Stimulated activated CD8-positive, alpha-beta memory T cell treated with anti-CD3 and anti-CD28 coated beads, Interleukin-12 subunit alpha, Interleukin-12 subunit beta, amount 100 ng/mL, for 4 hours (primary cell): ENCODE results near the gene SLC29A3.

ENCODE experiments used
- DNase-seq: peaks from one replicate; pipeline ENCODE4 v3.0.0-alpha.2; 2020; ENCODE audit warnings: low read depth

The SLC29A3 gene

DNA sequence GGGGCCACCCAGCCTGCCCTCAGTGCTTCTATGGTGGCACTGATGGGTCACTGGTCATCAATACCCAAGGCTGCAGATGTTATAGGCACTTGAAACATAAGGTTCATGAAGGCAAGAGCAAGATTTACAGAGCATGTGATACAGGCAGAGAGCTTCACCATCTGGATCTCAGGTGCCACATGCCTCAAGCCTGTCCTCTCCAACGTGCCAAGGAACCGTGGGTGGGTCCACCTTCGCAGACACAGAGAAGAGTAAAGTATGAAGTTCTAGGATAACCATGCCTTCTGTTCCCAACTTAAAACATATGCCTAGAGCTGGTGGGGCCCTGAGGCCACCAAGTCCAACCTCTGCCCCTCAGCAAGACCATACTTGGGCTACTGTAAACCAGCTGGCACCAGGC, 51.0 kb downstream of the SLC29A3 start:
- no peak for DNase-seq

DNA sequence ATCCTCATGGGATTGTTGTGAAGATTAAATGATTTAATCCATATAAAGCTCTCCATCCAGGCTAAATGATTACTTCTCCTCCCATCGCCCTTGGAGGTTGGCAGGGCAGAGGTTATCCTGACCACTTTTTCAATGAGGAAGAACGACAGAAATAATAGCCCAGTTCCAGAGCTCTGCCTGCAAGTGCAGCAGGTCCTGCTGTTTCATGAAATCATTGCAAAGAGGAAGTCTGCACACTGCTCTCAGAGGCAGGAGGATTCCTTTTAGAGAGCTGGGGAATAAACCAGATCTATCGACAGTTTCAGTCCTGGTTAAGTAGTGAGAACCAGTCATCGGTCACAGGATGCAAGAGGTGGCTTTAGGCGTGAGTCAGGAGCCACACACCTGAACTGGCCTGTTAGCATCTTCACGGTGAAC, 52.7 kb downstream of the SLC29A3 start:
- no peak for DNase-seq

DNA sequence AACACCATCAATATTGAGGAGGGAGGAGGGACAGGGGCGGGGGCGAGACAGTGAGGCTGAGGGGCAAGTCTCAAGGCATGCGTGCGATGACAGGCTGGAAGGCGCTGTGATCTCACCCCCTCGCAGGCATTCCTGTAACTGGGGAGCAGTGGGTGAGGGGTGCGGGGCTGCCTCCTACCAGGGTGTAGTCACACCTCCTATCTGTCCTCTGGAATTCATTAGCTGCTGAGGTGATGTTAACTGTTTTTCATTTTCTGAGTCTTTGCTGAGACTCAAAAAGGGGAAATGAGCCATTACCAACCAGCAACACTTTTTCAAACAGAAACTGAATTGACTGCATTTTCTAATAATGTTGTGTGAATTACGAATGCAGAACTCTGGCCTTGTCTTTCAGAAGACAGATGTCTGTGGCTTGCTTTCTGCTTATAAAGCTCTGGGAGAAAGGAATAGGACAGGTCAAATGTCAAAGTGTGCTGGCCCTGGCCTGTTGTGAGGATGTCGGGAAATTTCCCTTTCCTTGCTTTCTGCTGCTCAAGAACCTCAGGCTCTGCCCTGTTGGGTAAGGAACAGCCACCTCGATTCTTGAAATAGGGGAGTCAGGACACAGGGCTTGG, 53.9 kb downstream of the SLC29A3 start:
- DNase-seq: no peak

DNA sequence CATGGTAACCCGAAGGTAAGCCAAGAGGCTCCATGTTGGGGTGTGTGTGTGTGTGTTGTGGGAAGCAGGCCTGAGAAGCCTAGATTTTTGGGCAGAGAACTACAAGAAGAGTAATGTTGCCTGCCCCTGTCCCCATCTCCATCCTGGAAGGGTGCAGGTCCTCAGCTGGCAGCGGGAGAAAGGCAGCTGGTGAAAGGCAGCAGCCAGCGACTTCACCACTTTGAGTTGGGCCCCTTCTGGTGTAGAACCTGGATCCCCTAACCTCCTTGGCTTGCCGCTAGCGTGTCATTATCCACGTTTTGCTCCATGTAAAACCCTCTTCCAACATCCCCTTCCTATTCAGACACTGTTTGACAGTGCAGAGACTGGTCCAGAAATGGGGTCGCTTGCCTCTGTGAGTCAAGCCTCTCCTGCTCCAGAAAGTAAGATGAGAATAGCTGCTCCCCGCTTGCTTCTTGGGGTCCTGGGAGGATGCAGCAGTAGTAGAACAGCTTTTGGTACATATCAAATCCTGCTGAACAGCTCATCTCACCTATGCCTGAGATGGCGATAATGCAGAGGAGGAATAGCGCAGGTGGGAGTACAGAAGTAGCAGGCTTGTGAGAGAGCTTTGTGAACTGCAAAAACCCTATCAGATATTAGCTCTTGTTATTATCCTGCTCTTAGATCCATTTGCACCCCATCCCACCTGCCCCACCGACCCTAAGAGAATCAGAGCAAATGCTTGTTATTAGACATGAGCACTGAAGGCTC, 55.6 kb downstream of the SLC29A3 start:
- DNase-seq: no peak

DNA sequence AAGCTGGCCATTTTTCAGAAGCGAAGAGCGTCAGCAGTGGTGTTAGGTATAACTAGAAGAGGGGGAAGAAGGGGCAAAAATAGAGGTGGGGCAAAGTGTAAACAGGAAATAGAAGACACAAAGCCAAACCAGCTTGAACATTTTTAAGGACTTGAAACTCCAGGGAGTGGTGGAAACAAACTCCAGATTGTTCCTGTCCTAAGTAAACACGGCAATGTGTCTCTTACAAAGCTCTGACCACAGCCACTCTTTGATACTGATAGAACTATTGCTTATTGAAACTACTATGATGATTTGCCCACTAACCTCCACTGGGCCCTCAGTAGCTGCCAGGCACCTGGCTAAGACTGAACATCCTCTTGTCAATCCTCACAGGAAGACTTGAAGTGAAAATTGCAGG, 56.9 kb downstream of the SLC29A3 start:
- no peak for DNase-seq

DNA sequence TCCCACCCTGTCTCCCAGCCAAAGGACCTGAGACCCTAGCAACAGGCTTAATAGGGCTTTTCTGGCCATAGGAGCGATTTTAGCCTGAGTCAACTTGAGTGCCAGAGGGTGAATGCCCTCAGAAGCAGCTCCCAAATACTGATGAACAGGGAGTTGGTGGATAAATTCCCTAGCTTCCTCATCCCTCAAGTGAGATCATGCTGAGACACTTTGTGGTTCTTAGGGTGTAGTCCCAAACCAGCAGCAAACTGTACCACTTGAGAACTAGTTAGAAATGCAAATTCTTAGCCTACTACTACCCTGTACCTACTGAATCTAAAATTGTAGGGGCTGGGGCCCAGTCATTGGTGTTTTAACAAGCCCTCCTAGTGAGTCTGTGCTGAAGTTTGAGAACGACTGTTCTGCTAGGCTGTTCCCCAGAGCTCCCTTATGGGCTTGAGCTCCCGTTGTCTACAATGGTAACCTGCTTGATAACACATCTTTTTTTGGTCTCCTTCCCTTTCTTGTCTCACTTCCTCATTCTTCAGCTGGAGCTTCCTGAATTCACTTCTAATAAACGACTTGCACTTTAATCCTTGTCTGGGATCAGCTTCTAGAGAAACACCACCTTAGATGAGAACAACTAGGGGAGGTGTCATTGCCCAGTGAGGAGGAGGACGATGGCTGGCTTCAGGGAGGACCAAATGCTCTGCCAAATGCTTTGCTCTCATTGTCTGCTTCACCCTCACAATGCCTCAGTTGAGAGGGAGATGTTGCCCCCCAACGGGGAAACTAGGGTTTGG, 59.5 kb downstream of the SLC29A3 start:
- no peak for DNase-seq

DNA sequence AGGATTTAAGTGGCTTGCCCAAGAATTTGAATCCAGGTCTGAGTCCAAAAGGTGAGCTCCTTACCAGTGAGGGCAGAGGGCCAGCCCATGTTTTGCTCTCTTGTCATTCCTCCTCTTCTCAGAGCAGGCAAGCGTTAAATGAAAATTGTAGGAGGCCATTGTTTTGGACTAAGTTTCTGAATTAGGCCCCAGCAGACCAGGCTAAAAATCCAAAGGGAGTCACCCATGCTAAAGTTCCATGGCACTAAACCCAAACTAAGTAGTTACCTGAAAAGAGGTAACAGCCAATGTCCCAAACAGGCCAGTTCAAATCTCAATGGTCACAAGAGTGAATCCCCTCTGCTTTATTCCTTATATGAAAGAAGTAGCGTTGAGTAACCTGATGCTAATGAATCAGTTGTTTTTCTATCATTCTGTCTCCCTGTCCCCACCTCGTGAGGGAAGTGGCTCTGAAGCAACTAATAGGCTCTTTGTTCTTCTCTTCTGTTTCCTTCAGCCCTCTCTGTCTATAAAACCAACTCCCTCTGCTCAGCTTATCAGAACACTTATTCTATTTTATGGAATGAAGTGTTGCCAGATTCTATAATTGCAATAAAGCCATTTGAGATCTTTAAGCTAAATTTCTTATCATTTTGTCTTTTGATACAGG, 60.2 kb downstream of the SLC29A3 start:
- DNase-seq: no peak

DNA sequence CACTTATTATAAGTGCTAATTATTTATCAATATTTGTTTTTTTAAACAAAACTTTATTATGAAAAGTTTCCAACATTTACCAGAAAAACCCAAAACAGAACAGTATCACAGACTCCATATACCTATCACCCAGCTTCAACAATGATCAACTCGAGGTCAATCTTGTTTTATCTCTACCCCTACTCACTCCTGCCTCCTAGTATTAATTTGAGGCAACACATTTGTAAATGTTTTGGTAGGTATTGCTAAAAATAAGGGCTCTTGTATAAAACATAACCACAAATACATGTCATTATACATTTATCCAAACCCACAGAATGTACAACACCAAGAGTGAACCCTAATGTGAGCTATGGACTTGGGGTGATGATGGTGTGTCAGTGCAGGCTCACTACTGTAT, 61.8 kb downstream of the SLC29A3 start:
- DNase-seq: no peak

DNA sequence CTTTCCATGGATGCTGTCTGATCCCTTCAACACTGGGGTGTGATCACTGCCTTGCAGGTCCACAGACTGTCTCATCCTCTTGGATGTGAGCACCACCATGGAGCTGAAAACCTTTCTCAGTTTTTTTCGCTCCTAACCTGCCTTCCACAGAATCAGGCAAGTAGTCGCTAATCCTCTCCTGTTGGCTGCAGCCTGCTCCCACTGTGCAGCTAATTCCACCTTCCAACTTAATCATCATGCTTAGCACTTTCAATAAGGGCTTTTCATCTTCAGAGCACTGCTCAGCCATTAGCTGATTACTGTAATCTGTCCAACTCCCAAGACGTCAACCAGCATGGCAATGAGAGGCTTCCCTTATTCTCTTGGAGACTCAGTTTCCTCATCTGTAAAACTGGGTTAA, 62.6 kb downstream of the SLC29A3 start:
- no peak for DNase-seq

DNA sequence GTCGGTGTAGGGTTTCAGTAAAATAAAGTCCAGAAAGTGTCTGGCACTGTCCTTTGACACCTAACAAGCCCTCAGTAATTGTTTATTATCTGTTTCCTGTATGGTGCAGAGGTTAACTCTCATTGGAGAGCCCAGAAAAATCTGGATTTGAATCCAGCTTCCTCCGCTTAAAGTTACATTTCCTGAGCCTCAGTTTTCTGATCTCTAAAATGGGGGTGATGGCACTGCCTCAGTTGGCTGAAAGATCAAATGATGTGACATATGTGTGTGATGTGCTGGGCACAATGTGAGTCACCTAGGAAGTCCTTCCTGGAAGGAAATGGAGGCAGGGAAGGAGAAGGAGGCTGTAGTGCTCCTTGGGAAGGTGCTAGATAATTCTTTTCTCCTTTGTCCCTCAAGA, 63.0 kb downstream of the SLC29A3 start:
- no peak for DNase-seq

DNA sequence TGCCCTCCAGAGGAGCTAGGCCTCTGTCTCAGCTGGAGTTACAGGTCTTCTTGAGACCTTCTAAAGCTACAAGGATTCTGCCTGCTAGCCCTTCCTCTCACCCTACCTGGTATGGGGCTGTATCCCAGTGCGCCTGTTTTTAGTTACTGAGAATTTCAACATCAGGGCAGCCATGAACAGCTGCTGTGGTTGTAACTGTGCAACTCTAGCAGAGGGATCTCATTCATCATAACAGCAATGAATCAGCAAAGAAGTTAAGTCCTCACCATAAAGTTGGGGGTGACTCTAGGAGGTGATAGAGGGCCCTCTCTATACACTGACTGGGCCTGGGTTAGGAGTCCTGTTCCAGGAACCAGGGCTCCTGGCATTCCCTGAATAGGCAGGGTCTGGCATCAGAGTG, 63.7 kb downstream of the SLC29A3 start:
- no peak for DNase-seq

DNA sequence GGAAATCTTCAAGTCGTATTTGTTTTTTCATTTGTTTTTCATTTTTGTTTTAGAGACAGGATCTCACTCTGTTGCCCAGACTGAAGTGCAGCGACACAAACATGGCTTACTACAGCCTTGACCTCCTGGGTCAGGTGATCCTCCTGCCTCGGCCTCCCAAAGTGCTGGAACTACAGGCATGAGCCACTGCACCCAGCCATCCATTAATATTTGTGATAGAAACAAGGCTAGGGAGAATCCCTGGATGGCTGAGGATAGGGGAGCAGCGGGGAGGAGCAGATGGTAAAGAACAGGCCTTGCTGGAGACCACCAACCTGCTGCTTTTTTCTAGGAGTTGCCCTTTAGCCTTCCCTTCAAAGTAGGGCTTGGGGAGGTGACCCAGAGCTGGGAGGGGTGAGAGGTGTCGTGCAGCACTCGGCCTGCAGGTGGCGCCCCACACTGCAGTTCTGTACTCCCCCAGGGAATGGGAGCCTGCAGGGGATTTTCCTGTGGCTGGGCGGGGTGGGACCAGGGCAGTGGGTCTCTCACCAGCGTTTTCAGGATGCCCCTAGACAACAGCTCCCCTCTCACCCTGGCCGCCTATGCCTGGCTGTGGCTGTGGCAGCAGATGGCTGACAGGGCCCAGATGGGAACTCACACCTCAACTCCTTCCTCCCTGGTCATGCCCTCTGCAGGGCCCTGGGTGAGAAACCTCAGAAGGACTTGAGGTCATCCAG, 65.1 kb downstream of the SLC29A3 start:
- peak; percentile 43 for DNase-seq

DNA sequence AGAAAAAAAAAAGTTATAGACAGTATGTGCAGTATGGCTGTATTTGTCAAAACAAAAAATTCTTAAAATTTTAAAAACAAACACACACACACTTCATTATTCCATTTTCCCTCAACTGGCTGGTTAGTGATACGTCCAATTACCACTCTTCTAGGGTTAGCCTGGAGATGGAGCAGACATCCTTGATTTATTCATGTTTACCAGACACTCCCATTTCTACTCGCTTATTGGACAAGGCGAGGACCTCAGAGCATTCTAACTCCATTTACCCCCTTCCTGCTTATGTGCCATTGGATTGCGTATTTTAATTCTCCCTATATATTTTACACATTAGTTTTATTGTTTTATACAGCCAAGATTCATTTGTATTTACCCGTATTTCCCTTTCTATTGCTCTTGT, 69.1 kb downstream of the SLC29A3 start:
- no peak for DNase-seq

DNA sequence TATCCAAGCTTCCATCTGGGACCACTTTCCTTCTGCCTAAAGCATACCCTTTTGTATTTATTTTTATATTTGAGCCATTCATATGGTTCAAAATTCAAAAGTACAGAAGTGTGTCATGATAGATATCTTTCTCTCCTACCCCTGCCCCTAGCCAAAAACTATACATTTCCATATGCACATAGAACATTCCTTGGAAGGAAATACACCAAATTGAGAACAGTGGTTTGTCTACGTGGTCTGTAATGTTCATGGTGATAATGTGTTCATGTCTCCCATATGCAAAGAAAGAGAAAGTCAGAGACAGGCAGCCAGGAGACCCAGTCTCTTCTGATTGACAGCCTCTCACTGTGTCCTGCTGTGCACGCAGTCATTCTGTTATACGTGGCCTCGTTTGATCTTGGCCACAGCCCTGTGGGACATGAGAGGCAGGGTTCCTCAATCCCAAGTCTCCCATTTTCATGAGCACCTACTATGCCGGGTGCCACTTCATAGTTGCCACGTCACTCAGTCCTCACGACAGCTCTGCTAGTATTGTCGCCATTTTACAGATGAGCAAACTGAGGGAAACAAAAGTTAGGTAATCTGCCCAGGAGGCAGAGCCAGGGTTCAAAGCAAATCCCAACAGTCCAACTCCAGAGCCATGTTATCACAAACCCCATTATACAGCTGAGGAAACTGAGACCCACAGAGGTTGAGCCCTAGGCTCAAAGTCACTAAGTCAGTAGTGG, 69.7 kb downstream of the SLC29A3 start:
- DNase-seq: no peak

DNA sequence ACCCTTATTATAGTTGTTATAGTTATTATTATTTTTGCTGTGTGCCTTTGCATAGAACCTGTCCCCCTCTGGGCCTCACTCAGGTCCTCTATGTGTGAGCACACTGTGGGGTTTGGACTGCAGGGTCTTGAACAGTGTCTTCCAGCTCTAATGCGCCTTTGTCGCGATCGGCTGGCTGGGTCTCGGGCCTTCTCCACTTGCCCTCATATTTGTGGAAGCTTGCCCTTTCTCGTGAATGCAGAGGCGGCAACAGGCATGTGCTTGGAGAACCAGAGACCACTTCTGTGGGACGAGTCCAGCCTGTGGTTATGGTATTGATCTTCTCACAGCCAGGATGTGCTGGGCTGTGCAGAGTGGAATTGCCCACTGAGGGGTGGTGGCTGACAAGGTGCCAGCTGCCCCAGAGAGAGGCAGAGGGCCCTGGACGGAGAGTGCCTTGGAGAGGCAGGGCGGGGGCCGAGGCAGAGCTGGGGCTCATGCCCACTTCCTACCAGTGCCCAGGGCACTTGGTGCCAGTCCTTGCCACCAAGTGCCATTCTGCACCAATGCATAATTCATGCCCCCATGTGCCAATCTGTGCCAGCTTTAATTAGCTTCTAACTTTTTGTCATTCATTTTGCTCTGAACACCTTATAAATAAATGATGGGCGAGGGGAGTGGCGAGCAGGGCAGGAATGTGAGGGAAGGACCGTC, 70.9 kb downstream of the SLC29A3 start:
- DNase-seq: no peak

DNA sequence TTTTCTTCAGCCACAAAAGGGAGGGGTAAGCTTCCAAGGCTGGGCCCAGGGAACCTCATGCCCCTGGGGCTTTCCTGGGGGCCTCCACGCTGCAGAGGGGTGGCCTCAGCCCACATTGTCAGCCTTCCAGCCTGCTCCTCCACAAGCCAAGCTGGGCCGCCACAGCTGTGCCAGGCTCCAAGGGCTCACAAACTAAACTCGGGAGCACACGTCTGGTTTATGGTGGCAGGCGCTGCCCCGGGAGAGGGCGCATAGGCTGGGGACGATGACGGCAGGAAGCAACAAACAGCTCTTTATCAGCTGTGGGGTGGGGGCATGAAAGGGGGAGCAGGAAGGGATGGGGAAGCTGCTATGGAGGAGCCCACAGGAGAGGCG, 71.4 kb downstream of the SLC29A3 start:
- no peak for DNase-seq

DNA sequence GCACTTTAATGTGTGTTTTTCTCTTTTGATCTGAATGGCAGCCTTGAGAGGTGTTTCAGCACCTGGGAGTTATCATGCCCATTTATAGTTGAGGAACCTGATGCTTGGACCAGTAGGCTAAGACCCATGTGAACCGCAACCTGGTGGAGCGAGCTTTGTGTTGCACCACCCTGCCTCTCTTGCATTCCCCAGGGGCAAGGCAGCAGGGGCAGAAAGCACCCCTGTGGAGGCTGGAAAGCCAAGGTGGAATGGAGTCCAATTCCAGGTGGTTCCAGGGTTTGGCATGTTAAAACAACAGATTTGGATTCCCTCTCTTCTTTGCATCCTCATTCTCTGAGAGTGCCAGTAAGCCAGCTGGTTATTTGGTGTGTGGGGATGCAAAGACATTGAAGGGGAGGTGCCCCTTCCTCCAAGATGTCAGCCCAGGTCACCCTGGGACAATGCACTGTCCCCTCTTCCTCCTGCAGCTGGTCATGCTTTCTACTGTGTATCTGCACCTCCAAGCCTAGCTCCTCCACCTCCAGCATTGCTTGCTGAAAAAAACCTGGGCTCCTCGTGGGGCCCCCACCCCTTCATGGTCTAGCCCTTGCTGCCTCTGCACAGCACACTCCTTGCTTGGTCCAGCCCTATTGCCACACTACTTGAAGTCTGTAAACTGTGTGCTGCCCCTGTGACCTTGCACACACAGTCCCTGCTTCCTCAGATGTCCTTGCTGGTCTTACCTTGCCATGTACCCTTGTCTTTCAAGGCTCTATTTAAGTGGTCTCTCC, 72.0 kb downstream of the SLC29A3 start:
- no peak for DNase-seq

DNA sequence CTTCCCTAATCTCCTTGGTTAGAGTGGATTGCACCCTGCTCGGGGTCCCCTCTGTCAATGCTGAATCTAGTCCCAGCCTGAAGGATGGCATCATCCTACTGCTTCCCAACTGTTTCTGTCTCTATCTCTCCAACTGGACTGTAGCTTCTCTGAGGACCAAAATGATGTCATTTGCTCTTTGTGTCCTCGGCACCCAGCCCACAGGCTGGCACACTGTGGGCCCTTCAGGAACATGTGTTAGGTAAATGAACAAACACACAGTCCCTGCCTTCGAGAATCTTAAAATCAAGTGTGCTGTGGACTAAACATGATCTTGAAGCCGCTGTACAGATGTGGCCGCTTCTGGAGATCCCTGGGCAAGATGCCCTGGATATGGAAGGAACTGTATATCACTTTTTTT, 72.6 kb downstream of the SLC29A3 start:
- DNase-seq: no peak

DNA sequence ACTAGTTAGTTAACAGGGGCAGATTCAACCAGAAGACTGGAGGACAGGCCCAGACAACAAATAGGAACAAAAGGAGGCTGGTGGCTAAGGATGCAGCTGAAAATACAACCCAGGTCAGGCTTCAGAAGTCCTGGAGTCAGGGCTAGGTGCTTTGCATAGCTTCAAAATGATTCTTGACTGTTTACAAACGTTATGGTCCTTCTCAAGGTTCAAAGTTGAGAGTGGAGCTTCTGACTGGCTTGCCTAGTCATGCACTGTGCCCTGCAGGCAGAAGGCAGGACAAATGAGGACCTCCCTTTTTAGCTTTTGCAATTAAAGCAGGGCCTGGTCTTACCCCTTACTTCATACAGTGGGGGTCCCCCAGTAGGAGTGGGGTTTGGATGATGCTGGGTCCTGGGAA, 73.2 kb downstream of the SLC29A3 start:
- no peak for DNase-seq
